ENCODE measurements around the gene IYD.

The IYD gene

GRCh38 chr6:150420926-150421325 is 52.1 kb downstream of the IYD start:
- Histone ChIP-seq H3K27me3 (peaks cover 9% of the 10 kb centered on the region; the same call in 1 of the 2 replicates), H3K9me3 (no peaks in the 10 kb centered on the region), H3K4me1 (no peaks in the 10 kb centered on the region), H3K36me3 (no peaks in the 10 kb centered on the region), H3K4me3 (ENCODE audit: low read depth, low read length) (no peak overlapping the region)
- TF ChIP-seq CTCF (IDR thresholded peaks at IDR 0.05; ENCODE audit: low read depth, low read length), result no peak
- no peak for DNase-seq

GRCh38 chr6:150425508-150425907 is 56.7 kb downstream of the IYD start:
- no peaks in the 10 kb centered on the region for H3K36me3 ChIP-seq
- no peak for TF ChIP-seq CTCF (IDR thresholded peaks at IDR 0.05; ENCODE audit: low read depth, low read length)
- no peaks in the 10 kb centered on the region; the same call in 1 of the 2 replicates for H3K27me3 ChIP-seq
- no peaks in the 10 kb centered on the region for H3K4me1 ChIP-seq
- H3K9me3 ChIP-seq, result no peaks in the 10 kb centered on the region
- DNase-seq, result no peak
- H3K4me3 ChIP-seq (ENCODE audit: low read depth, low read length), result no peak overlapping the region

- H3K4me1 ChIP-seq, result no peaks in the 10 kb centered on the region
- no peaks in the 10 kb centered on the region for H3K36me3 ChIP-seq
- DNase-seq, result no peak
- H3K9me3 ChIP-seq, result no peaks in the 10 kb centered on the region
- no peak for TF ChIP-seq CTCF (IDR thresholded peaks at IDR 0.05; ENCODE audit: low read depth, low read length)
- H3K4me3 ChIP-seq (ENCODE audit: low read depth, low read length), result no peak overlapping the region
- no peaks in the 10 kb centered on the region for H3K27me3 ChIP-seq
Observed at GRCh38 chr6:150426198-150426597, 57.4 kb downstream of the IYD start.

- Histone ChIP-seq H3K27me3 (no peaks in the 10 kb centered on the region), H3K4me3 (ENCODE audit: low read depth, low read length) (no peak overlapping the region), H3K36me3 (no peaks in the 10 kb centered on the region), H3K9me3 (no peaks in the 10 kb centered on the region), H3K4me1 (no peaks in the 10 kb centered on the region)
- no peak for TF ChIP-seq CTCF (IDR thresholded peaks at IDR 0.05; ENCODE audit: low read depth, low read length)
- no peak for DNase-seq
Observed at GRCh38 chr6:150427037-150427602, 58.3 kb downstream of the IYD start.

- Histone ChIP-seq H3K36me3 (no peaks in the 10 kb centered on the region), H3K4me3 (ENCODE audit: low read depth, low read length) (no peak overlapping the region), H3K9me3 (no peaks in the 10 kb centered on the region), H3K4me1 (no peaks in the 10 kb centered on the region), H3K27me3 (no peaks in the 10 kb centered on the region)
- no peak for DNase-seq
- no peak for TF ChIP-seq CTCF (IDR thresholded peaks at IDR 0.05; ENCODE audit: low read depth, low read length)
Observed at GRCh38 chr6:150427843-150428242, 59.0 kb downstream of the IYD start.

GRCh38 chr6:150430815-150431214 is 62.0 kb downstream of the IYD start:
- DNase-seq, result no peak
- H3K4me1 ChIP-seq, result no peaks in the 10 kb centered on the region
- no peaks in the 10 kb centered on the region for H3K36me3 ChIP-seq
- H3K9me3 ChIP-seq, result no peaks in the 10 kb centered on the region
- H3K27me3 ChIP-seq, result no peaks in the 10 kb centered on the region
- TF ChIP-seq CTCF (IDR thresholded peaks at IDR 0.05; ENCODE audit: low read depth, low read length), result no peak
- H3K4me3 ChIP-seq (ENCODE audit: low read depth, low read length), result no peak overlapping the region
